IPS DF 6.9 (cell line): ENCODE results near the gene OCEL1.
A peak's percentile ranks its signal among the peaks of the same experiment; 100 is the strongest.
"Not testable (repeated sequence)": the region's sequence is repeated elsewhere in the genome, so short reads cannot be mapped to it uniquely, and the experiment has no call there.

Experiments used
- DNase-seq: peaks from one replicate; pipeline ENCODE4 v3.0.0-alpha.2; 2013; ENCODE audit warnings: low read depth, low spot score
- H3K27ac ChIP-seq: one replicate; pipeline ENCODE4 v1.5.1; 2013; ENCODE audit warnings: low read length, control low read depth
- H3K27me3 ChIP-seq: 2 replicates; pipeline ENCODE4 v1.6.1; 2013; ENCODE audit warnings: mild to moderate bottlenecking, low read length; ENCODE audit not compliant: control insufficient read depth, insufficient read depth
- H3K36me3 ChIP-seq: 2 replicates; pipeline ENCODE4 v1.6.1; 2013; ENCODE audit warnings: low read length; ENCODE audit not compliant: control insufficient read depth, insufficient read depth
- H3K4me1 ChIP-seq: 2 replicates; pipeline ENCODE4 v1.6.1; 2013; ENCODE audit warnings: low read length; ENCODE audit not compliant: control insufficient read depth, insufficient read depth
- H3K4me3 ChIP-seq: 2 replicates; pipeline ENCODE4 v1.5.1; 2013; ENCODE audit warnings: mild to moderate bottlenecking, low read length
- H3K9me3 ChIP-seq: 2 replicates; pipeline ENCODE4 v1.6.1; 2013; ENCODE audit warnings: low read length, inconsistent platforms; ENCODE audit not compliant: control insufficient read depth, insufficient read depth
- WGBS: extraction: QIAGEN DNeasy Blood & Tissue Kit; methylation state at CpG from one replicate; pipeline ENCODE4 v1.1.7; 2013; ENCODE audit warnings: mixed read lengths, missing lambda C conversion rate; ENCODE audit not compliant: insufficient read length, insufficient coverage; 5-methylcytosine and 5-hydroxymethylcytosine counted together

Gene OCEL1

GRCh38 chr19:17266026-17266425 lies 40.0 kb downstream of the OCEL1 start:
- Histone ChIP-seq H3K9me3 (no peaks in the 10 kb centered on the region), H3K36me3 (no peaks in the 10 kb centered on the region), H3K27me3 (no peaks in the 10 kb centered on the region), H3K4me3 (no peak overlapping the region), H3K27ac (no peak overlapping the region), H3K4me1 (0 out of 2 replicates have a peak, but pooled peaks cover 2% of the 10 kb centered on the region)
- 100% methylated on average over 1 of the region's 7 CpGs for WGBS
- DNase-seq: no peak

DNA sequence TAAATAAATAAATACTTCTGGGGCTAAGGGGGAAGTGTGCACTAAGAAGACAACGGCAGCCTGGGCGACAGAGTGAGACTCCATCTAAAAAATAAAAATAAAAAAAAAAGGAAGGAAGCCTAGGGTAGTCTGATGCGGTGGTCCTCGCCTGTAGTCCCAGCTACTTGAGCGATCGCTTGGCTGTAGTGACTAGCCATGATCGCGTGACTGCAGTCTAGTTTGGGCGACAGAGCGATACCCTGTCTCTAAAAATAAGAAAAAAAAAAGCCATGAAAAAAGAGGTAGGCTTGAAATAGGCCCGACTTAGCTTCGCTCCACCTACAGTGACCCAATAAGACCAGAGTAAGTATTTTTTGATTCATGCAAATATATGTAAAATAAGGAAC lies 40.6 kb downstream of the OCEL1 start:
- Histone ChIP-seq H3K36me3 (peaks cover 5% of the 10 kb centered on the region), H3K4me3 (no peak overlapping the region), H3K9me3 (no peaks in the 10 kb centered on the region), H3K27me3 (no peaks in the 10 kb centered on the region), H3K27ac (no peak overlapping the region), H3K4me1 (0 out of 2 replicates have a peak, but pooled peaks cover 2% of the 10 kb centered on the region)
- no peak for DNase-seq
- no CpG with 5 or more reads among the region's 12 CpGs for WGBS

- no CpG with 5 or more reads among the region's 27 CpGs for WGBS
- H3K4me1 ChIP-seq: 0 out of 2 replicates have a peak, but pooled peaks cover 2% of the 10 kb centered on the region
- peak; percentile 100 for DNase-seq
These were observed 41.2 kb downstream of the OCEL1 start, which contains the start of gene BABAM1 for GRCh38 chr19:17266975-17267788. TSS of gene BABAM1 (plus strand) at chr19:17267443. CDS start at chr19:17268807, 1,364 bp downstream.

DNA sequence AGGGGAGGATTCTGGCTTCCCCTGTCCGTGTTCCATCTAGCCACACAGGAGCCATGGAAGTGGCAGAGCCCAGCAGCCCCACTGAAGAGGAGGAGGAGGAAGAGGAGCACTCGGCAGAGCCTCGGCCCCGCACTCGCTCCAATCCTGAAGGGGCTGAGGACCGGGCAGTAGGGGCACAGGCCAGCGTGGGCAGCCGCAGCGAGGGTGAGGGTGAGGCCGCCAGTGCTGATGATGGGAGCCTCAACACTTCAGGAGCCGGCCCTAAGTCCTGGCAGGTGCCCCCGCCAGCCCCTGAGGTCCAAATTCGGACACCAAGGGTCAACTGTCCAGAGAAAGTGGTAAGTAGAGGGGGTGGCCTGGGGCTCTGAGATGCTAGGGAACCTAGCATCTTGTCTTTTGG lies 42.7 kb downstream of the OCEL1 start:
- Histone ChIP-seq H3K4me1 (0 out of 2 replicates have a peak, but pooled peaks cover 2% of the 10 kb centered on the region), H3K27ac (no peak overlapping the region), H3K27me3 (no peaks in the 10 kb centered on the region), H3K9me3 (no peaks in the 10 kb centered on the region), H3K4me3 (no peak overlapping the region), H3K36me3 (peaks cover 11% of the 10 kb centered on the region)
- no CpG with 5 or more reads among the region's 13 CpGs for WGBS
- DNase-seq: no peak

More at GRCh38 chr19:17266975-17267788, 41.2 kb downstream of the OCEL1 start, which contains the start of gene BABAM1:
- Histone ChIP-seq H3K9me3 (no peaks in the 10 kb centered on the region), H3K36me3 (peaks cover 6% of the 10 kb centered on the region), H3K4me3 (peak within 1 kb of the TSS; percentile 99), H3K27ac (no peak within 1 kb of the TSS), H3K27me3 (no peaks in the 10 kb centered on the region)

DNA sequence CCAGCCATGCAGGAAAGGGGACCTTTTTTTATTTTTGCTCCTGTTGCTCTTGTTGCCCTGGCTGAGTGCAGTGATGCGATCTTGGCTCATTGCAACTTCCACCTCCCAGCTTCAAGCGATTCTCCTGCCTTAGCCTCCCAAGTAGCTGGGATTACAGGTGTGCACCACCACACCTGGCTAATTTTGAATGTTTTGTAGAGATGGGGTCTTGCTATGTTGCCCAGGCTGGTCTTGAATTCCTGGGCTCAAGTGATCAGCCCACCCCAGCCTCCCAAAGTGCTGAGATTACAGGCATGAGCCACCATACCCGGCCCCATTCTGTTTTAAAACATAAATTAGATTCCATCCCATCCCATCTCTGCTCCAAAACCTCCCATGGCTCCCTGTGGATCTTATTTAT lies 48.9 kb downstream of the OCEL1 start:
- H3K4me3 ChIP-seq, DNase-seq, H3K9me3 ChIP-seq, H3K27me3 ChIP-seq, H3K27ac ChIP-seq, H3K4me1 ChIP-seq: not testable (repeated sequence)
- no CpG with 5 or more reads among the region's 3 CpGs for WGBS
- peaks cover 33% of the 10 kb centered on the region for H3K36me3 ChIP-seq

GRCh38 chr19:17275441-17276175 lies 49.6 kb downstream of the OCEL1 start:
- peaks cover 33% of the 10 kb centered on the region for H3K36me3 ChIP-seq
- no peaks in the 10 kb centered on the region for H3K27me3 ChIP-seq
- H3K27ac ChIP-seq: no peak overlapping the region
- no peak for DNase-seq
- no CpG with 5 or more reads among the region's 19 CpGs for WGBS
- H3K9me3 ChIP-seq: no peaks in the 10 kb centered on the region
- H3K4me3 ChIP-seq: no peak overlapping the region
- H3K4me1 ChIP-seq: no peaks in the 10 kb centered on the region
